ENCODE measurements around the gene THAP8.

The THAP8 gene

DNA sequence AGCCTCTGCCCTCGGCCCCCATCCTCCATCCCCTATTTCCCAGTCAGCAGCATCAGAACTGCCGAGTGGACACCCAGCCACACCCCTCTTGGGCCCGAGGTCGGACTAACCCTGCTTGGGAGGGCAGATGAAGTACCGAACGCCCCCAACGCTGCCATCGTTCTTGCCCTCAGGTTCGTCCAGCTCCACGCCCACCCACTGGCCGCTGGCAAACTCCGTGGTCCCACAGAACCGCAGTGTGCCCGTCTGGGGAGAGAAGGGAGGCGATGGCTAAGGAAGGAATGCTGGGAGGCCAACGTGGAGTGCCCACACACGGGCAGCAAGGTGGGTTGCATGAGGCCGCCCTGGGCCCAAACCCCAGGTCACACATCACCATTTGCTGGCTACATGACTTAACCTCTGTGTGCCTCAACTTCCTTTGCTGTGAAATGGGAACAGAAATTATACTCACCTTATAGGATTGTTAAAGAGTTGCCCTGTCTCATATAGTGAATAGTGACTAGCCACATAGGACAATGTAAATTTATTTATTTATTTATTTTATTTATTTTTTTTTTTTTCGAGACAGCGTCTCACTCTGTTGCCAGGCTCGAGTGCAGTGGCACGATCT lies 34.9 kb downstream of the THAP8 start:
- H3K4me1 ChIP-seq (ENCODE audit: low read length), result peaks cover 5% of the 10 kb centered on the region
- H3K4me2 ChIP-seq (ENCODE audit: low read depth, low read length), result no peak overlapping the region
- no peak overlapping the region for H3K9ac ChIP-seq (ENCODE audit: low read length)
- H3F3A ChIP-seq (ENCODE audit: insufficient read depth, low read length), result no peaks in the 10 kb centered on the region
- H3K36me3 ChIP-seq (replicated peaks; ENCODE audit: insufficient read depth, low read length), result no peaks in the 10 kb centered on the region
- no peak overlapping the region for H3K27ac ChIP-seq (ENCODE audit: low read length)
- no peak overlapping the region for H2AFZ ChIP-seq (ENCODE audit: low read length)
- no peaks in the 10 kb centered on the region for H3K27me3 ChIP-seq (replicated peaks; ENCODE audit: insufficient read depth, low read length)
- no peak for DNase-seq
- no peak overlapping the region for H3K4me3 ChIP-seq (ENCODE audit: low read length)
- TF ChIP-seq, protein P1, sequence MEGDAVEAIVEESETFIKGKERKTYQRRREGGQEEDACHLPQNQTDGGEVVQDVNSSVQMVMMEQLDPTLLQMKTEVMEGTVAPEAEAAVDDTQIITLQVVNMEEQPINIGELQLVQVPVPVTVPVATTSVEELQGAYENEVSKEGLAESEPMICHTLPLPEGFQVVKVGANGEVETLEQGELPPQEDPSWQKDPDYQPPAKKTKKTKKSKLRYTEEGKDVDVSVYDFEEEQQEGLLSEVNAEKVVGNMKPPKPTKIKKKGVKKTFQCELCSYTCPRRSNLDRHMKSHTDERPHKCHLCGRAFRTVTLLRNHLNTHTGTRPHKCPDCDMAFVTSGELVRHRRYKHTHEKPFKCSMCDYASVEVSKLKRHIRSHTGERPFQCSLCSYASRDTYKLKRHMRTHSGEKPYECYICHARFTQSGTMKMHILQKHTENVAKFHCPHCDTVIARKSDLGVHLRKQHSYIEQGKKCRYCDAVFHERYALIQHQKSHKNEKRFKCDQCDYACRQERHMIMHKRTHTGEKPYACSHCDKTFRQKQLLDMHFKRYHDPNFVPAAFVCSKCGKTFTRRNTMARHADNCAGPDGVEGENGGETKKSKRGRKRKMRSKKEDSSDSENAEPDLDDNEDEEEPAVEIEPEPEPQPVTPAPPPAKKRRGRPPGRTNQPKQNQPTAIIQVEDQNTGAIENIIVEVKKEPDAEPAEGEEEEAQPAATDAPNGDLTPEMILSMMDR (IDR thresholded peaks at IDR 0.05; ENCODE audit: low read length), result no peak
- TF ChIP-seq EZH2phosphoT487 (IDR thresholded peaks at IDR 0.05; ENCODE audit: low read length) (no peak), EZH2 (optimal IDR thresholded peaks at IDR 0.05; ENCODE audit: low read depth, low read length) (no peak)
- H4K20me1 ChIP-seq (ENCODE audit: insufficient read depth, low read length), result no peaks in the 10 kb centered on the region
- no peaks in the 10 kb centered on the region for H3K9me3 ChIP-seq (replicated peaks; ENCODE audit: insufficient read depth, low read length)
- H3K79me2 ChIP-seq (ENCODE audit: low read length), result peaks cover 8% of the 10 kb centered on the region; the same call in 1 of the 2 replicates
- no peaks in the 10 kb centered on the region for H3K9me2 ChIP-seq (replicated peaks; ENCODE audit: insufficient read depth, low read length)

DNA sequence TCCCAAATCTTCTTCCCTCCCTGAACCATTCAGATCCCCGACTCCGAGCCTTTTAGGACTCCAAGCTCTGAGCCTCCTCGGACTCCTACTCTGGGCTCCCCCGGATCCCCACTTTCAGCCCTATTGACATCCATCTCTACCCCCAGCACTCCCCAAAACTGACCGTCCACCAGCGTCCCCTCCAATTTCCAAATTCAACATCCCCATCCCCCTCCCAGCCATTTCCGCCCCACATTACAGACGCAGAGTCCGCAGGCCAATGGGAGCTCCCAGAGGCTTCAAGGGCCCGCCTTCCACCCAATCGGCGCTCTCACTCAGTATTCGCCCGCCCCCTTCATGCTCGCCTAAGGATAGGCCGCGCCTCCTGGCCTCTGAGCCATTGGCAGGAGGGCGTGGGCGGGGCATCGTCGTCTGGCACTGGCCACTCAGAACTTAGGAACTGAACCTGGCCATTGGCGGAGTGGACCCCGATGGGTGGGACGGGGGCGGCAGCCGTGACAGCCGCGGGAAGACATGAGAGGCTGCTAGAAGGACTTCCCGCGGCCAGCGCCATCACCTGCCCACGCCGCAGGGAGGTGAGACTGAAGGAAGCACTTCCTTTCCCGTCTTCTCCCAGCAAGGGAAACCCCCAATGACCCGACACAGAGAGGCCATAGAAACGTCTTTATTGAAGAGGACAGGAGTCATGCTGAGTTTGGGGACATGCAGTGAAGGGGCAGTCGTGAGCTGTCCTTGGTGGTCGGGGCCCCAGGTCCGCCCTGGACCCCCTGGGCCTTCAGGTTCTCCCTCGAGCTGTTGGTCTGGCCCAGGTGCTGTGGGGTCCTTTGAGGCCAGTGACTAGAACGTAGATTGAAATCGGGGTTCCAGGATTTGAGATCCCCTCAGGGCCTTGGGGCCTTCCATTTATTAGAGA lies 39.8 kb downstream of the THAP8 start, which contains the start of gene ALKBH6:
ALKBH6 (minus strand) TSS at position 202 of the 913 bp plus-strand sequence. CDS start 816 bp downstream, outside the sequence.
- no peaks in the 10 kb centered on the region for H3K9me3 ChIP-seq (replicated peaks; ENCODE audit: insufficient read depth, low read length)
- peaks cover 17% of the 10 kb centered on the region for H3K79me2 ChIP-seq (ENCODE audit: low read length)
- peak within 1 kb of the TSS; percentile 90 for H2AFZ ChIP-seq (ENCODE audit: low read length)
- no peaks in the 10 kb centered on the region for H3K9me2 ChIP-seq (replicated peaks; ENCODE audit: insufficient read depth, low read length)
- peak within 1 kb of the TSS; percentile 91 for H3K4me3 ChIP-seq (ENCODE audit: low read length)
- no peaks in the 10 kb centered on the region for H3F3A ChIP-seq (ENCODE audit: insufficient read depth, low read length)
- no peaks in the 10 kb centered on the region for H4K20me1 ChIP-seq (ENCODE audit: insufficient read depth, low read length)
- H3K36me3 ChIP-seq (replicated peaks; ENCODE audit: insufficient read depth, low read length), result no peaks in the 10 kb centered on the region
- peaks cover 5% of the 10 kb centered on the region for H3K4me1 ChIP-seq (ENCODE audit: low read length)
- H3K9ac ChIP-seq (ENCODE audit: low read length), result peak within 1 kb of the TSS; percentile 81
- DNase-seq, result peak; percentile 99
- peak within 1 kb of the TSS; percentile 92 for H3K4me2 ChIP-seq (ENCODE audit: low read depth, low read length)
- H3K27ac ChIP-seq (ENCODE audit: low read length), result no peak within 1 kb of the TSS
- no peak for TF ChIP-seq EZH2 (optimal IDR thresholded peaks at IDR 0.05; ENCODE audit: low read depth, low read length)
- TF ChIP-seq, protein P1 (IDR thresholded peaks at IDR 0.05; ENCODE audit: low read length), result no peak
- no peak for TF ChIP-seq EZH2phosphoT487 (IDR thresholded peaks at IDR 0.05; ENCODE audit: low read length)
- H3K27me3 ChIP-seq (replicated peaks; ENCODE audit: insufficient read depth, low read length), result no peaks in the 10 kb centered on the region

DNA sequence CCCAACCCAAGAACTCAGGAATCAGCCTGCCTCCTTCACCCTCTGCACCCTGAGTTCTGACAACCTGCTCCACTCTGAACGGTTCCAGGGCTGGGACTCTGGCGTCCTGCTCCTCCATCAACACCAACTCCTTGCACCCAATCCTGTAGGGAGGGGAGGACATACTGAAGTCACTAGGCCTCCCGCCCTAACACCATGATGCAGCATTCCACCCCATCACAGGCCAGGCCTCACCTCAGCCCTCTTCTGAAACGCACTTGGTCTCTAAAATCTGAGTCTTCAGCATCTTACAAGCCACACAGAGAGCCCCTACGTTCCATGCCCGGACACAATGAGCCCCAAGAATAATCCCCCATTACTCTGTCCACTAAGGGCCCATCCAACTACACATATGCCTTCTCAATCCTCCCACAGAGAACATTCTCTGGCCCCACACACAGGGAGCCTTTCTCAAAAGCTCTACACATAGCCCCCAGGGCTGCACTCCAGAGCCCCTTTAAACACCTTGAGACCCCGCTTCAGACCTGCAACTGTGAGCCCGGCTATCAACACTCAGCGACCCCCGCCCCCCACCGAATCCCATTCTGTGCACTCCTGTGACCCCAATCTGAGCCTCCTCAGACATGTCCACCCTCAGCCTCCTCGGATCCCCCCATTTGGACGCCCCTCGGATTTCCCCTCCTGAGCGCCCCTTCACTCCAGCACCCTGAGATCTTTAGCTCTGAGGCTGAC lies 40.6 kb downstream of the THAP8 start:
- no peaks in the 10 kb centered on the region for H3K27me3 ChIP-seq (replicated peaks; ENCODE audit: insufficient read depth, low read length)
- H3K9me2 ChIP-seq (replicated peaks; ENCODE audit: insufficient read depth, low read length), result no peaks in the 10 kb centered on the region
- H3K4me3 ChIP-seq (ENCODE audit: low read length), result peak overlapping the region; percentile 91
- peaks cover 17% of the 10 kb centered on the region for H3K79me2 ChIP-seq (ENCODE audit: low read length)
- H3F3A ChIP-seq (ENCODE audit: insufficient read depth, low read length), result no peaks in the 10 kb centered on the region
- no peak overlapping the region for H3K27ac ChIP-seq (ENCODE audit: low read length)
- peak overlapping the region; percentile 90 for H2AFZ ChIP-seq (ENCODE audit: low read length)
- H3K4me2 ChIP-seq (ENCODE audit: low read depth, low read length), result peak overlapping the region; percentile 92
- no peak for TF ChIP-seq EZH2phosphoT487 (IDR thresholded peaks at IDR 0.05; ENCODE audit: low read length)
- TF ChIP-seq EZH2 (optimal IDR thresholded peaks at IDR 0.05; ENCODE audit: low read depth, low read length), result no peak
- TF ChIP-seq, protein P1 (IDR thresholded peaks at IDR 0.05; ENCODE audit: low read length), result no peak
- H3K9ac ChIP-seq (ENCODE audit: low read length), result peak overlapping the region; percentile 81
- no peaks in the 10 kb centered on the region for H3K9me3 ChIP-seq (replicated peaks; ENCODE audit: insufficient read depth, low read length)
- H3K4me1 ChIP-seq (ENCODE audit: low read length), result peaks cover 5% of the 10 kb centered on the region
- H3K36me3 ChIP-seq (replicated peaks; ENCODE audit: insufficient read depth, low read length), result no peaks in the 10 kb centered on the region
- no peak for DNase-seq
- no peaks in the 10 kb centered on the region for H4K20me1 ChIP-seq (ENCODE audit: insufficient read depth, low read length)
